Lower lobe of right lung (tissue), 2 donors: ENCODE results near the gene LDB2. TPM values are rescaled to one million over a fixed set of nuclear protein-coding genes. Genes with fewer than 3 reads are reported as not detected.

ENCODE experiments used
- ATAC-seq, 2 donors: fragments of 200-7000 bp; cut with Tn5 transposase; one replicate each; pipeline ENCODE4 v1.9.1; 2020 to 2022; ENCODE audit warnings: mild to moderate bottlenecking in 2 of 2, moderate library complexity in 2 of 2
- DNase-seq: peaks from one replicate; pipeline ENCODE4 v3.0.0-alpha.2; 2020
- H3K27ac ChIP-seq: fragments of 200-600 bp; one replicate; pipeline ENCODE4 v1.8.0; 2022
- H3K27me3 ChIP-seq: fragments of 200-600 bp; one replicate; pipeline ENCODE4 v1.8.0; 2022; ENCODE audit warnings: low read depth
- H3K36me3 ChIP-seq: fragments of 200-600 bp; one replicate; pipeline ENCODE4 v1.8.0; 2022; ENCODE audit warnings: mild to moderate bottlenecking
- H3K4me1 ChIP-seq: fragments of 200-600 bp; one replicate; pipeline ENCODE4 v1.8.0; 2022
- H3K4me3 ChIP-seq: fragments of 200-600 bp; one replicate; pipeline ENCODE4 v1.8.0; 2022; ENCODE audit warnings: mild to moderate bottlenecking
- H3K9me3 ChIP-seq: fragments of 200-600 bp; one replicate; pipeline ENCODE4 v1.8.0; 2022
- intact Hi-C: fragments of 100-400 bp; cut with DNase I; formaldehyde crosslinking; loops from one replicate; pipeline ENCODE4 v1.11.0; 2022
- total RNA-seq: library from RNA; stranded (reverse); fragmentation: NEBNext Ultra II Directional; extraction: Animal tissue kit (Norgen Biotek cat#: 25700); gene quantifications from one replicate; pipeline ENCODE4 v1.2.1, GENCODE V29; 2021
- TF ChIP-seq, protein P1 (sequence below): fragments of 200-600 bp; IDR thresholded peaks from one replicate; pipeline ENCODE4 v1.8.0; 2022; ENCODE audit warnings: antibody characterized with exemption, mild to moderate bottlenecking
- donor health status: DM: no; HTN: yes; CAD: no; lungs with severe emphysema.

Gene LDB2
- total RNA-seq, 1 donor from 2014 or later: 113 TPM

DNA sequence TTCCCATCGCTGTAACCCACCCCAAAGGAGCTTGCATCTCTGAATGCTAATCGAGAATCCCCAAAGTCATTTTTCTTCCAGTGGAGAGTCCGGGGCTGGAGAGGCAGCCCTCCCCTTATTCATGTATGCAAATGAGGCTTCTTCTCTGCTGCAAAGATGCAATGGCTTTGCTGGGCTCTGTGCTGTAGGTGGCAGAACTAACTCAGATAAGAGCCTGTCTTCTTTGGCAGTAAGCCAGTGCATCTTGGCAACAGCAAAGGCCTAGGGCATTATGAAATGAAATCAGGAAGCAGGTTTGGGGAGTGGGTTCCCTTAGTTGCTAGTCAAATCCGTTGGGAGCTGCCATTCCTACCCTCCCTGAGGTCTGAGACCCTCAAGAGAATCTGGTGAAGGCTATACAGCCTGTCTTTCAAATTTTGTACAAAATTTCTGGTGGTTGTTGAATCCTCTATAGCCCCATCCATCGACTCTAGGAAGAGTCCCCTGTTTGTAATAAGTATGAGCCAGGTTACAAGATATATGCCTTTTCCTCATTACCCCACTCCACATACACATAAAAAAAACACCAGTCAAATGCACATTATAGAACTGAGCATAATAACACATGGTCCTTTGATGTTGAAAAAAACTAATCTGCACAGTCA lies 381.5 kb downstream of the LDB2 start:
- intact Hi-C loops: no loop called here
- Histone ChIP-seq H3K4me1 (no peaks in the 10 kb centered on the region), H3K4me3 (no peak overlapping the region), H3K36me3 (no peaks in the 10 kb centered on the region), H3K27ac (no peak overlapping the region), H3K27me3 (no peaks in the 10 kb centered on the region), H3K9me3 (no peaks in the 10 kb centered on the region)
- peak; percentile 49 to 52 for ATAC-seq
- no peak for DNase-seq
- TF ChIP-seq, protein P1, sequence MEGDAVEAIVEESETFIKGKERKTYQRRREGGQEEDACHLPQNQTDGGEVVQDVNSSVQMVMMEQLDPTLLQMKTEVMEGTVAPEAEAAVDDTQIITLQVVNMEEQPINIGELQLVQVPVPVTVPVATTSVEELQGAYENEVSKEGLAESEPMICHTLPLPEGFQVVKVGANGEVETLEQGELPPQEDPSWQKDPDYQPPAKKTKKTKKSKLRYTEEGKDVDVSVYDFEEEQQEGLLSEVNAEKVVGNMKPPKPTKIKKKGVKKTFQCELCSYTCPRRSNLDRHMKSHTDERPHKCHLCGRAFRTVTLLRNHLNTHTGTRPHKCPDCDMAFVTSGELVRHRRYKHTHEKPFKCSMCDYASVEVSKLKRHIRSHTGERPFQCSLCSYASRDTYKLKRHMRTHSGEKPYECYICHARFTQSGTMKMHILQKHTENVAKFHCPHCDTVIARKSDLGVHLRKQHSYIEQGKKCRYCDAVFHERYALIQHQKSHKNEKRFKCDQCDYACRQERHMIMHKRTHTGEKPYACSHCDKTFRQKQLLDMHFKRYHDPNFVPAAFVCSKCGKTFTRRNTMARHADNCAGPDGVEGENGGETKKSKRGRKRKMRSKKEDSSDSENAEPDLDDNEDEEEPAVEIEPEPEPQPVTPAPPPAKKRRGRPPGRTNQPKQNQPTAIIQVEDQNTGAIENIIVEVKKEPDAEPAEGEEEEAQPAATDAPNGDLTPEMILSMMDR: peak; percentile 44

DNA sequence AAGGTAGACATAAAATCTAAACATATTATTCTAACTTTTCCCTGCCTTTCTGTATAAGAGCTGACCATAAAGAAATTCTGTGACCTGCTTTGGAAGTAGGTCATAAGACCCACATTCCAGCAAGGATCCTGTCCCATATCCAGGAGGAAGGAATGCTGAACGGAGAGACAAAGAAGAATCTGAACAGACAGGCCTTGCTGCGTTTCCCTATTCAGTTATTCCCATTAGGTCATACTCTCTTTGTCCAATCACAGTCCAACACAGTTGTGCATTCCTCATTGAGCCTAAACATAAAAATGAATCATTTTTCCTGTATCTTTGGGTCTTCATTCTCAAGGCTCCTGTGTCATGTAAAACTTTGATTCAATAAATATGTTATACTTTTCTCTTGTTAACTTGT lies 384.6 kb downstream of the LDB2 start:
- H3K4me1 ChIP-seq: no peaks in the 10 kb centered on the region
- intact Hi-C loops: no loop called here
- DNase-seq: no peak
- H3K9me3 ChIP-seq: peaks cover 10% of the 10 kb centered on the region
- TF ChIP-seq, protein P1: no peak
- no peak for ATAC-seq
- H3K4me3 ChIP-seq: no peak overlapping the region
- H3K27ac ChIP-seq: no peak overlapping the region
- H3K36me3 ChIP-seq: no peaks in the 10 kb centered on the region
- no peaks in the 10 kb centered on the region for H3K27me3 ChIP-seq

DNA sequence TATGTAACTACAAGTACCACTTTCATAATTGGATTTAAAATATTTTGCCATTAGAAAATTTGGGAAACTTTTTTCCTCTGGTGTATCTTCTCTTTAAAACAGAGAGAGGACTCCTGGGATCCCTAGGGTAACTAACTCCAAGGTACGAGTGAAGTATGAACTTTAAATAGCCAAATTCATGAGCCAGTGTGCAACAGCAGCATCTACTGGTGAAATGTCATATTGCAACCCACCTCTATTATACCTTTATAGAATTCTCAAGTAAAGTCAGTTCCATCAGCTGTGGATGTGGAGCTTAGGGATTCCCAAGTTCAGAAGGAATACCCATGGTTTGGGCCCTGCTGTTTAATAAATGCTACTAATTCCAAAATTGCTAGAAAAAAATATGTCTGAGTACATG lies 389.5 kb downstream of the LDB2 start:
- no peaks in the 10 kb centered on the region for H3K27me3 ChIP-seq
- peaks cover 21% of the 10 kb centered on the region for H3K36me3 ChIP-seq
- TF ChIP-seq, protein P1: peak; percentile 21
- no peaks in the 10 kb centered on the region for H3K4me1 ChIP-seq
- H3K4me3 ChIP-seq: no peak overlapping the region
- peaks cover 10% of the 10 kb centered on the region for H3K9me3 ChIP-seq
- intact Hi-C loops: no loop called here
- DNase-seq (no peak), ATAC-seq (no peak)
- no peak overlapping the region for H3K27ac ChIP-seq

DNA sequence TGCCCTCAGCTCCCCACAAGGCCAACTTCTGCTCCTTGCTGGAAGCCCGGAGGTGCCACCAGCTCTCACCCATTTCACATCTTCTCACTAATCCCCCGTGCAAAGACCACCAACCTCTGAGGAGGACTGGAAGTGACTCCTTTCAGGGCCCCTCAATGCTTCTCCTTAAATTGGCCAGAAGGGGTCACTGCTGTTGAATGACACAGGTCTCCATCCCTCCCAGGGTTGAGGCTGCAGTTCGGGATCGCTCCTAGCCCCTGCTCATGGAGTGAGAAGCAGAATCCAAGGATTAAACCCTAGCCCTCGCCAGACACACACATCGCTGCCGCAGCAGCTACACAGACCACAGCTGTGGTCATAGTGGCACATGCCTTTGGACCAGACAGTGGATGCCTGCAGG lies 392.7 kb downstream of the LDB2 start:
- ATAC-seq: no peak
- no peak for DNase-seq

DNA sequence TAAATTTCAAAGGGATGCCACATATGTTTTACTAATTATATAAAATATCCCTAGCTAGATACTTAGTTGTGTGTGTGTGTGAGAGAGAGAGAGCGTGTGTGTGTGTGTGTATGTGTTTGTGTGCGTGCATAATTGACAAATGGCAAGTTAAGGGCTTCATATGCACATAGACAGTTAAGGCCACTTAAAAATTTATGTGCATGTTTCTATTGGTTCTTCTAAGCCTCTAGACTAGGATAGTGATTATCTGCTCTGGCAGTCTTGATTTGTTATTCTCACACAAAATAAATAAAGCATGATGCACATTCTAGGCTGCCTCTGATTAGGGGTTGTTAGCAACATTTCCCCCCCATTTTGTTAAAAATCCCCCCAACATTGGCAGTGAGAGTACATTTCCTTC lies 393.2 kb downstream of the LDB2 start:
- Histone ChIP-seq H3K9me3 (peaks cover 10% of the 10 kb centered on the region), H3K4me1 (no peaks in the 10 kb centered on the region), H3K4me3 (no peak overlapping the region), H3K27me3 (no peaks in the 10 kb centered on the region), H3K27ac (no peak overlapping the region), H3K36me3 (peaks cover 21% of the 10 kb centered on the region)
- DNase-seq: no peak
- TF ChIP-seq, protein P1: no peak
- ATAC-seq: no peak
- intact Hi-C loops: no loop called here

More for the DNA sequence above, 392.7 kb downstream of the LDB2 start:
- peaks cover 21% of the 10 kb centered on the region for H3K36me3 ChIP-seq
- no peak overlapping the region for H3K4me3 ChIP-seq
- TF ChIP-seq, protein P1: no peak
- H3K27ac ChIP-seq: no peak overlapping the region
- no peaks in the 10 kb centered on the region for H3K4me1 ChIP-seq
- intact Hi-C loops: no loop called here
- no peaks in the 10 kb centered on the region for H3K27me3 ChIP-seq
- H3K9me3 ChIP-seq: peaks cover 10% of the 10 kb centered on the region
